HCT116 (cell line): ENCODE results near the gene SNTN.

Experiments
- EGR1 ChIP-seq: IDR thresholded peaks from 2 replicates; pipeline ENCODE4 v1.6.1; 2012; ENCODE audit warnings: low read depth
- JUND ChIP-seq: IDR thresholded peaks from 2 replicates; pipeline ENCODE4 v1.6.1; 2012
- POLR2A ChIP-seq: IDR thresholded peaks from 2 replicates; pipeline ENCODE4 v1.7.0; 2011; ENCODE audit warnings: borderline replicate concordance; ENCODE audit not compliant: insufficient read depth, insufficient read length; ENCODE audit errors: extremely low read depth
- RAD21 ChIP-seq: IDR thresholded peaks from 2 replicates; pipeline ENCODE4 v1.6.1; 2012; ENCODE audit warnings: low read depth, mild to moderate bottlenecking
- REST ChIP-seq: IDR thresholded peaks from 2 replicates; pipeline ENCODE4 v1.6.1; 2012; ENCODE audit warnings: low read depth
- SP1 ChIP-seq: IDR thresholded peaks from 2 replicates; pipeline ENCODE4 v1.6.1; 2012; ENCODE audit warnings: low read depth
- ZNF274 ChIP-seq: fragments of 200-500 bp; sonication (Bioruptor generic); IDR thresholded peaks from 2 replicates; pipeline ENCODE4 v1.6.1; 2014; ENCODE audit warnings: mild to moderate bottlenecking, low read depth, low read length, inconsistent platforms
- TF ChIP-seq, protein P1 (sequence below), 3 experiments: fragments of 200-600 bp in 1 of 3; sonication (generic) in 1 of 3; IDR thresholded peaks in 2 of 3; conservative IDR thresholded peaks in 1 of 3; 2 replicates each; pipeline ENCODE4 v1.5.1; 2012 to 2017; ENCODE audit warnings: low read depth in 2 of 3, low read length in 2 of 3, antibody characterized with exemption in 1 of 3, borderline replicate concordance in 1 of 3, control low read depth in 1 of 3, mild to moderate bottlenecking in 1 of 3, mixed read lengths in 1 of 3, mixed run types in 1 of 3, moderate library complexity in 1 of 3; ENCODE audit not compliant: insufficient read depth in 1 of 3

GRCh38 chr3:63670544-63670943 lies 18.1 kb downstream of the SNTN start:
- TF ChIP-seq, protein P1, sequence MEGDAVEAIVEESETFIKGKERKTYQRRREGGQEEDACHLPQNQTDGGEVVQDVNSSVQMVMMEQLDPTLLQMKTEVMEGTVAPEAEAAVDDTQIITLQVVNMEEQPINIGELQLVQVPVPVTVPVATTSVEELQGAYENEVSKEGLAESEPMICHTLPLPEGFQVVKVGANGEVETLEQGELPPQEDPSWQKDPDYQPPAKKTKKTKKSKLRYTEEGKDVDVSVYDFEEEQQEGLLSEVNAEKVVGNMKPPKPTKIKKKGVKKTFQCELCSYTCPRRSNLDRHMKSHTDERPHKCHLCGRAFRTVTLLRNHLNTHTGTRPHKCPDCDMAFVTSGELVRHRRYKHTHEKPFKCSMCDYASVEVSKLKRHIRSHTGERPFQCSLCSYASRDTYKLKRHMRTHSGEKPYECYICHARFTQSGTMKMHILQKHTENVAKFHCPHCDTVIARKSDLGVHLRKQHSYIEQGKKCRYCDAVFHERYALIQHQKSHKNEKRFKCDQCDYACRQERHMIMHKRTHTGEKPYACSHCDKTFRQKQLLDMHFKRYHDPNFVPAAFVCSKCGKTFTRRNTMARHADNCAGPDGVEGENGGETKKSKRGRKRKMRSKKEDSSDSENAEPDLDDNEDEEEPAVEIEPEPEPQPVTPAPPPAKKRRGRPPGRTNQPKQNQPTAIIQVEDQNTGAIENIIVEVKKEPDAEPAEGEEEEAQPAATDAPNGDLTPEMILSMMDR (IDR thresholded peaks at IDR 0.05 in 2 of 3, conservative IDR thresholded peaks at IDR 0.05 in 1 of 3; ENCODE audit: borderline replicate concordance in 1 of 3, insufficient read depth in 1 of 3, low read depth in 2 of 3, low read length in 2 of 3): no peak
- TF ChIP-seq POLR2A: no peak
- TF ChIP-seq SP1: no peak
- no peak for TF ChIP-seq RAD21
- no peak for TF ChIP-seq EGR1
- TF ChIP-seq REST: no peak
- TF ChIP-seq ZNF274: no peak
- no peak for TF ChIP-seq JUND
